IPS-18c (cell line): Measurements from ENCODE around the gene IL16.
"Not testable (repeated sequence)": the region's sequence is repeated elsewhere in the genome, so short reads cannot be mapped to it uniquely, and the experiment has no call there.

Experiments used
- H3K4me3 ChIP-seq: 2 replicates; pipeline ENCODE4 v1.7.0; 2013; ENCODE audit warnings: low read depth, mild to moderate bottlenecking, low read length, moderate library complexity; ENCODE audit not compliant: insufficient read depth
- H3K9me3 ChIP-seq: one replicate; pipeline ENCODE4 v1.6.1; 2013; ENCODE audit warnings: mild to moderate bottlenecking, low read length, moderate library complexity; ENCODE audit not compliant: control insufficient read depth, insufficient read depth

The IL16 gene

GRCh38 chr15:81339851-81340250, 143.2 kb downstream of the IL16 start:
- H3K9me3 ChIP-seq = no peaks in the 10 kb centered on the region
- no peak overlapping the region for H3K4me3 ChIP-seq

- Histone ChIP-seq H3K9me3 (no peaks in the 10 kb centered on the region), H3K4me3 (no peak overlapping the region)
Measured at GRCh38 chr15:81341351-81341750, 144.7 kb downstream of the IL16 start.

GRCh38 chr15:81343371-81343770, 146.7 kb downstream of the IL16 start:
- H3K9me3 ChIP-seq = no peaks in the 10 kb centered on the region

GRCh38 chr15:81346611-81347010, 149.9 kb downstream of the IL16 start:
- H3K4me3 ChIP-seq = no peak overlapping the region
- no peaks in the 10 kb centered on the region for H3K9me3 ChIP-seq

More at GRCh38 chr15:81343371-81343770, 146.7 kb downstream of the IL16 start:
- no peak overlapping the region for H3K4me3 ChIP-seq

- H3K4me3 ChIP-seq = no peak overlapping the region
- H3K9me3 ChIP-seq = no peaks in the 10 kb centered on the region
Measured at GRCh38 chr15:81347910-81348309, 151.2 kb downstream of the IL16 start.

- not testable (repeated sequence) for H3K4me3 ChIP-seq, H3K9me3 ChIP-seq
Measured at GRCh38 chr15:81348691-81349090, 152.0 kb downstream of the IL16 start.

- H3K9me3 ChIP-seq = no peaks in the 10 kb centered on the region
- no peak overlapping the region for H3K4me3 ChIP-seq
Measured at GRCh38 chr15:81349271-81349670, 152.6 kb downstream of the IL16 start.

- Histone ChIP-seq H3K4me3 (no peak overlapping the region), H3K9me3 (no peaks in the 10 kb centered on the region)
Measured at GRCh38 chr15:81351651-81352050, 155.0 kb downstream of the IL16 start.

- Histone ChIP-seq H3K4me3 (no peak overlapping the region), H3K9me3 (no peaks in the 10 kb centered on the region)
Measured at GRCh38 chr15:81356252-81356651, 159.6 kb downstream of the IL16 start.

- H3K9me3 ChIP-seq = no peaks in the 10 kb centered on the region
- H3K4me3 ChIP-seq = no peak overlapping the region
Measured at GRCh38 chr15:81357180-81357686, 160.6 kb downstream of the IL16 start.

- Histone ChIP-seq H3K9me3 (no peaks in the 10 kb centered on the region), H3K4me3 (no peak overlapping the region)
Measured at GRCh38 chr15:81358248-81358647, 161.6 kb downstream of the IL16 start.

- Histone ChIP-seq H3K9me3 (no peaks in the 10 kb centered on the region), H3K4me3 (no peak overlapping the region)
Measured at GRCh38 chr15:81360491-81360890, 163.8 kb downstream of the IL16 start.

GRCh38 chr15:81361891-81362290, 165.2 kb downstream of the IL16 start:
- Histone ChIP-seq H3K4me3 (no peak overlapping the region), H3K9me3 (no peaks in the 10 kb centered on the region)

- H3K4me3 ChIP-seq = no peak overlapping the region
- no peaks in the 10 kb centered on the region for H3K9me3 ChIP-seq
Measured at GRCh38 chr15:81362790-81363189, 166.1 kb downstream of the IL16 start.

GRCh38 chr15:81363276-81363675, 166.6 kb downstream of the IL16 start:
- H3K4me3 ChIP-seq = no peak overlapping the region
- H3K9me3 ChIP-seq = no peaks in the 10 kb centered on the region
